Central memory CD4-positive, alpha-beta T cell (primary cell): ENCODE results near the gene SCAPER.
"Not testable (repeated sequence)": the region's sequence is repeated elsewhere in the genome, so short reads cannot be mapped to it uniquely, and the experiment has no call there.

Source experiments
- DNase-seq: peaks from one replicate; pipeline ENCODE4 v3.0.0; 2022

The SCAPER gene

DNA sequence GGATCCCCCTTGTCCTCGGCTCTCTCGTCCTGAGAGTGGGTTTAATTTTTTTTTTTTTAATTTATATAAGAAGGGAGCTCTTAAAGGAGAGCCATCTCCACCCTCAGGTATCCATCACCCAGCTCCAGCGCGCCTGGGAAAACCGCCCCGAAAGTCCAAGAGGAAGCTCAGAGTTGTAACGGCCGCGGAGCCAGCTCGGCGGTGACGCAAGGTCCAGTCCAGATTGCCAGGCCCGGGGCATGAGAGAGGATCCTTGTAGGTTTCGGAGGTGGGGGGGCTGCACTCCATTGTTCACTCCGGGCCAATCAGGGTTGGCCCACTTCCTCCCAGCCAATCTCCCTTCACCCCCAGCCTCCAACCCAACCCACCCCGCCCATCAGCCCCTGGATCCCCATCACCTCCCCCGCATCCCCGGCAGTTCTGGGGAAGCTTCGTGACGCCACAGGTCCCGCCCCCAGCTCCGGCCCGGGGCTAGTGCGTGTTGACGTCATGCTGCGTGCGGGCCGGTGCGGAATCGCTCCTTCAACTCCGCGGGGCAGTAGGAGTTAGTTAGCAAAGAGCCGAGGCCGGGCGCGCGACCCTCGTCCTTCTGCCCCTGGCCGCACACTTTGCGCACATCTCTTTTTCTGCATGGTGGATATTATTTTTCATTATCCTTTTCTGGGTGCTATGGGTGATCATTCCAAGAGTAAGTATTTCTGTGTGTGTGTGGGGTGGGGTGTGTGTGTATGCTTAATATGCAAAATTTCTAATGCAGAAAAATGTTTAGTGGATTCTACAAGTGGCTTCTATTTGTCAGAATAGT lies 568.7 kb downstream of the SCAPER start, which contains the start of gene ISL2:
TSS of gene ISL2 (plus strand) at position 520 of the 805 bp plus-strand sequence. CDS start at position 631, 111 bp downstream.
- no peak for DNase-seq

DNA sequence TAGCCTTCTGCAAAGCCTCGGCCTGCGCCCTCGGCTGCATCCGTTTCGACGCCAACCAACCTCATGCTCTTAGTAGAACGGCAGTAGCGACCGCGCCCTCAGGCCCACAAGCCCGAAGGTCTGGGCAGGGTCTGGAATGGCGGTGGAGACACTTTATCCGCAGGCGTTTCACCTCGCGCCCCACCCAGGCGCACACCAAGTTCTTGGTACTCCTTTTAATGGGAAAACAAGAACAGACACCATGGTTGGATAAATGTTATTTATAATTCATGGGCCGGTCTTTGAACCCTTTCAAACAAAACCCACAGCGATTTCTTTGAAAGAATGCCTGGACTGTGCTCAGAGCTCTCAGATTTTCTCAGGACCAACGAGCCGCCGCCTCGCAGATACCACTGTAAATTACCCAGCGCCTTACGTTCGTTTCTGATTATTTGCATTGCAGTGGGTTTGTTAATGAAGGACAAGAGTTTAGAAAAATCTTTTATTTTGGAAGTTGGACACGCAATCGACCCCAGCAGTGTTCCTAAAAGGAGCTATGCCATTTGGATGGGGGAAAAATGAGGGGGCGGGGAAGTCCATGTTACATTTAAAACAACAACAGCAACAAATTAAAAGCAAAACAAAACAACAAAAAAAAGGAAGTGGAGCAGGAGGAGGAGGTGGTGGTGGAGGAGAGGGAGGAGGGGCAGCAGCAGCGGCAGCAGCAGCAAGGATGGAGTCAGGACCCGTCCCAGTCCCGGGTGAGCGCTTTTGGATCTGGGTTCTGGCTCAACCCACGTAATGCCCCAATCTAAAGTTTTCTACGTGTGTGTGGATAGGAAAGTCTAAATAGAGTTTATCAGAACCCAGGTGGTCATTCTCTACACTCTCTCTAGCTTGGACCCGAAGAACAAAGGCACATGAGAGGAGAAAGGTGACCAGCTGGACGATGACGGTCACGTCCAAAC lies 569.6 kb downstream of the SCAPER start:
- no peak for DNase-seq

- DNase-seq, result no peak
Observed at GRCh38 chr15:76334438-76335306, 570.5 kb downstream of the SCAPER start.

DNA sequence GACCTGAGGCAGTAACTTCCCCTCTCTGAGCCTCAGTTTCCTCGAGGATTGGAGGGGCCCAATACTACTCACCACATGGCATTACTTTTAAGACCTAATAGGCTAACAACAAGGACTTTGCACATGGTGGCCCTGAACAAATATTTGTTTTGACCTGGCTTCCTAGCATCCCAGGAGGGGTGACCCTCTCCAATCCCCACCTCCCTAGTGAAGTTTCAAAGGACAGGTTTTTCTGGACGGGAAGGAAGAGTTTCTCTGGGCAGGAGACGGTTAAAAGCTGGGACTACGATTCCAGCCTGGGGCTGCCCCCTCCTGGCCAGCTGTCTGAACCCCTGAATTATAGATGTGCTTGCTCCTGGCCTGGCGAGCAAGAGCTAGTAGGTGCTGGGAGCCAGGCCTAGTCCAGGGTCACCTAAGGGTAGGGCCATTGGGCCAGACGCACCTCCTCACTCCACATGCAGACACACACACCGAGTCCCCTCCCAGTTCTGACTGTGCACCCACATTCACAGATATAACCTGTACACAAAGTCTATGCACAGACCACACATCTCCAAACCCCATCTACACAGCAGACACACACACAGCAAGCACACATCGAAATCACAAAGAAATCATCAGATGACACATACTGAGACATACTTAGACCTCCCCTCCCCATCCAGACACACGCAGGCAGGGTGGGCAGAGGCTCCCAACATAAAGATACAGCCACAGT lies 571.3 kb downstream of the SCAPER start:
- DNase-seq, result no peak

DNA sequence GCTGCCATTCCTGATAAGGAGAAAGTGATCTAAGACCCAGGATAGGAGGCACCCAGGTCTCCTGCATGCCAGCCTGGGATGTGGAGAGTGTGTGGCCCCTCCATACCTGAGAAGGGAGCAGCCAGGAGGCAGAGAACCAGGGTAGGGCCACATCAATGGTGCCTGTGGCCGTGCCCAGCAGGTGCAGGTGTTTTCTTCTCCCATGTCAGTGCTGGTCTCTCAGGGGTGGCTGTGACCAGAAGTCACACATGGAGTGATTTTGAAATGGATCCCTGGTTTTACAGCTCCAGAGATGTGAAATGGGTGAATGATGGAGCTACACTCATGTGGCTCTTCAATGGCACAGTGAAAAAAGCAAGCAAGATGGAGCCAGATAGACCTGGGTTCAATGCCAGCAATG lies 571.8 kb downstream of the SCAPER start:
- DNase-seq, result no peak

DNA sequence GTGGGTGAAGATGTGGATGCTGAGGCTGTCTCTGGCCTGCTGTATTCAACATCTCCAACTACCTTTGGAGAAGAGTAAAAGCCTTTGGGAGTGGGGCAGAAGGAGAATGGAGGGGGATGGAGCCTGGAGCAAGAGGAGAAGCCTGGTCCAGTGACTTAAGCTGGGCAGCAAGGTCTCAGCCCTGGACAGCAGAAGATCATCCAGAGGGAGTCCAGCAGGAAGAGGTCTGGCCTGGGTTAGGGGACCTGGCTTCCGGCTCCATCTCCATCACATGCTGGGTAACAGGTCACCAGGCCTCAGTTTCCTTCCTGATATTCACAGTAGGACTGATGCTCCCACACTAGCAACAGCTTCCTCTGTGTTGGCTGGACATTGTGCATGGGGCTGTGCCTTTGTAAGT lies 572.3 kb downstream of the SCAPER start:
- DNase-seq, result no peak

- no peak for DNase-seq
Observed at GRCh38 chr15:76330080-76330680, 575.0 kb downstream of the SCAPER start.

- no peak for DNase-seq
Observed at GRCh38 chr15:76328958-76329357, 576.2 kb downstream of the SCAPER start.

- DNase-seq, result no peak
Observed at GRCh38 chr15:76328106-76328696, 576.9 kb downstream of the SCAPER start.

GRCh38 chr15:76327191-76328105 lies 577.7 kb downstream of the SCAPER start:
- no peak for DNase-seq

- no peak for DNase-seq
Observed at GRCh38 chr15:76325704-76326103, 579.4 kb downstream of the SCAPER start.

- DNase-seq, result no peak
Observed at GRCh38 chr15:76324066-76324465, 581.1 kb downstream of the SCAPER start.

DNA sequence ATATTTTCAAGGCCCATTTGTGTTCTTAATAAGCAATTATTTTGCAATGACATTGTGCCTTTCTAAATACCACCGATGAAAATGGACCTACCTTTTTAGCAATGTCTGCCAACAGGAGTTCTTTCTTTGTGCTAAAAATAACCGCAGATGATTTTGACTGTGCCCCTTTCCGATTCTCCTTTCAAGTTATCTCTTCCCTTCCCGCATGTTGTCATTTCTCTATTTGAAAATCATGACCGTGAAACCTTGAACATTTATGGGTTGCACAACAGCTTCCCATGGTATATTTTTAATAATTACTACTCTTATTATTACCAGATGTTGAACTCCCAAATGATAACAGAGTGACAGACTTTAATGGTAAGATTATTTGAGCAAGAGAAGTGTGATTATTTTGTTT lies 583.5 kb downstream of the SCAPER start:
- no peak for DNase-seq

DNA sequence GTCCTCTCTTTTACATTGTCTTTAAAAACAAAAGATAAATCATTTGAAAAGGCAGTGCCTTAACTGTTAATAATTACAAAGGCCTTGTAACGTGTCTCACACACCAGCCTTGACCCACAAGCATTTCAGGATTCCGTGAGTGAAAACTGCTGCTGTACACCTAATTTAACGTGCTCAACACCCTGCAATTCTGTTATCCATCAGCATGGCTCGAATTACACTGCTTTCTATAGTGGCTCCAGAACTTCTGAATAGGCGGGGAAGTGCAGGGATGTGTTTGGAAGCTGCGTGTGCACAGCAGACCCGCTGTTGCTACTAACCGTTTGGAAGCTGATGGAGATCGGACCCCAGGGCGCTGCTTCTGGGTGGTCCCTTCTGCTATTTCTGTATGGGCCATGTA lies 584.0 kb downstream of the SCAPER start:
- DNase-seq, result no peak

DNA sequence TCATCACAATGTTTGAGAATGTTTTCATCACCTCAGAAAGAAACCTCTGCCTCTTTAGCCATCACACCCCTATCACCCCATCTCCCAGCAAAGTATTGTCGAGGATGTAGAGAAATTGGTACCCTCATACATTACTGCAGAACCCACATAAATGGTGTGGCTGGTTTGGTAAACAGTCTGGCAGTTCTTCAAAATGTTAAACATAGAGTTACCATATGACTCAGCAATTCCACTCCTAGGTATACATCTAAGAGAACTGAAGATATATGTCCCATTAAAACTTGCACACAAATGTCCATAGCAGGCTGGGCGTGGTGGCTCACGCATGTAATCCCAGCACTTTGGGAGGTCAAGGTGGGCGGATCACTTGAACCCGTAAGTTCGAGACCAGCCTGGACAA lies 585.1 kb downstream of the SCAPER start:
- DNase-seq, result no peak

GRCh38 chr15:76313731-76314130 lies 591.4 kb downstream of the SCAPER start:
- DNase-seq, result no peak

GRCh38 chr15:76313175-76313567 lies 592.0 kb downstream of the SCAPER start:
- DNase-seq, result not testable (repeated sequence)

DNA sequence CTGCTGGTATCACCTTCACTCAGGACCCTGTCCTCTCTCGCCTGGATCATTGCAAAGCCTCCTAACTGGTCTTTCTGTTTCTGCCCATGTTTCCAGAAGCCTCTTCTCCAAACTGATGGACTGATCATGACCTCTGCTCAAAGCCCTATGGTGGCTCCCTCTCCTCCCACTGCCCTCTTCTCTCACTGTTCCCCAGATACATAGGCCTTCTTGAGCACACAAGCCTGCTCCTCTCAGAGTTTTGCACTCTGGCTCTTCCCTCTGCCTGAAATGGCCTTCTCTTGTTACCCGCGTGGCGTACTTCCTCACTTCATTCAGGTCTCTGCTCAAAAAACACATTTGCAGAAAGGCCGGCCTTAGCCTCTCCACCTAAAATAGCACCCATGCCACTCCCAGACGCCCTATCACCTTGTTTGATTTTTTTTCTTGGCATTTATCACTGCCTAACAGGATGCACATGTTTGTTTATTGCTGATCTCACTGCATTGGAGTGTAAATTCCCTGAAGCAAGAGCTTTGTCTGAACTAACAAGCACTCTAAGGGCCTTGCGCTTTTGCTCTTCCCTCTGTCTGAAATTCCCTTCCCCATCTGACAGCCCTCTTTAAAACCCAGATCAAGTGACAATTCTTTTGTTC lies 592.5 kb downstream of the SCAPER start:
- no peak for DNase-seq
